ENCODE measurements around the gene DDX1. TPM values are rescaled to one million over a fixed set of nuclear protein-coding genes. Genes with fewer than 3 reads are reported as not detected.
A peak's percentile ranks its signal among the peaks of the same experiment; 100 is the strongest.

Gene DDX1
- total and polyA plus RNA-seq, 8 donors = 26.8 to 98.2 (median 54.7) TPM

GRCh38 chr2:15560988-15561573 is 30.6 kb upstream of the DDX1 start, which contains the start of gene NBAS:
NBAS (minus strand) TSS chr2:15561334; CDS start chr2:15561304, 30 bp downstream.
- no peak for TF ChIP-seq EP300 (IDR thresholded peaks at IDR 0.05)
- TF ChIP-seq POLR2AphosphoS5 (IDR thresholded peaks at IDR 0.05) = peak; percentile 53 to 90 (median 74)
- no peak for TF ChIP-seq POLR2A (IDR thresholded peaks at IDR 0.05)
- TF ChIP-seq CTCF (IDR thresholded peaks at IDR 0.05) = peak in 1 of 7 experiments; percentile 5
- Histone ChIP-seq H3K27me3 (no peaks in the 10 kb centered on the region), H3K4me3 (peak within 1 kb of the TSS; percentile 82 to 93 (median 86)), H3K9me3 (no peaks in the 10 kb centered on the region), H3K27ac (peak within 1 kb of the TSS; percentile 79 to 87 (median 83)), H3K36me3 (peaks cover 0 to 7% (median 2%) of the 10 kb centered on the region in 4 donors), H3K4me1 (peaks cover 14 to 39% (median 31%) of the 10 kb centered on the region in 4 donors)
- intact Hi-C loops (cut with DNase I; ENCODE audit: low total_unique reads) = no loop called here
- WGBS, 5 donors = 0 to 1% (median 0%) methylated on average over 22 to 30 of the region's 30 CpGs
- DNase-seq = peak; percentile 86 to 96

GRCh38 chr2:15561574-15562344 is 29.9 kb upstream of the DDX1 start:
- 3 to 5% (median 4%) methylated on average over 13 of the region's 13 CpGs for WGBS, 5 donors
- TF ChIP-seq POLR2AphosphoS5 (IDR thresholded peaks at IDR 0.05) = peak in 1 of 3 donors; percentile 4
- TF ChIP-seq EP300 (IDR thresholded peaks at IDR 0.05) = no peak
- H3K9me3 ChIP-seq = no peaks in the 10 kb centered on the region
- H3K36me3 ChIP-seq = peaks cover 0 to under 1% (median 0%) of the 10 kb centered on the region in 4 donors
- H3K4me1 ChIP-seq = peaks cover 14 to 39% (median 31%) of the 10 kb centered on the region in 4 donors
- peak in 1 of 2 donors; percentile 73 for DNase-seq
- intact Hi-C loops (cut with DNase I; ENCODE audit: low total_unique reads) = no loop called here
- no peaks in the 10 kb centered on the region for H3K27me3 ChIP-seq
- peak overlapping the region; percentile 19 to 87 (median 82) for H3K27ac ChIP-seq
- peak overlapping the region; percentile 82 to 93 (median 86) for H3K4me3 ChIP-seq

- 71 to 78% (median 74%) methylated on average over 6 of the region's 6 CpGs for WGBS, 5 donors
- TF ChIP-seq CTCF (IDR thresholded peaks at IDR 0.05) = no peak
- no peak for TF ChIP-seq EP300 (IDR thresholded peaks at IDR 0.05)
- TF ChIP-seq POLR2A (IDR thresholded peaks at IDR 0.05) = no peak
- TF ChIP-seq POLR2AphosphoS5 (IDR thresholded peaks at IDR 0.05) = no peak
- Histone ChIP-seq H3K4me3 (no peak overlapping the region), H3K27ac (peak overlapping the region in 1 of 5 donors; percentile 87), H3K36me3 (no peaks in the 10 kb centered on the region), H3K27me3 (no peaks in the 10 kb centered on the region), H3K9me3 (no peaks in the 10 kb centered on the region), H3K4me1 (peaks cover 14 to 37% (median 30%) of the 10 kb centered on the region in 4 donors)
- DNase-seq = no peak
- intact Hi-C loops (cut with DNase I; ENCODE audit: low total_unique reads) = no loop called here
Observed at GRCh38 chr2:15562354-15563031, 29.2 kb upstream of the DDX1 start.

- Histone ChIP-seq H3K4me1 (peaks cover 14 to 28% (median 22%) of the 10 kb centered on the region in 4 donors), H3K36me3 (no peaks in the 10 kb centered on the region), H3K9me3 (no peaks in the 10 kb centered on the region), H3K27me3 (no peaks in the 10 kb centered on the region), H3K27ac (no peak overlapping the region), H3K4me3 (no peak overlapping the region)
- DNase-seq = no peak
- 81 to 89% (median 85%) methylated on average over 9 of the region's 9 CpGs for whole genome bisulfite sequencing, 5 donors
- TF ChIP-seq CTCF (IDR thresholded peaks at IDR 0.05) (no peak), EP300 (IDR thresholded peaks at IDR 0.05) (no peak), POLR2AphosphoS5 (IDR thresholded peaks at IDR 0.05) (no peak), POLR2A (IDR thresholded peaks at IDR 0.05) (no peak)
- intact Hi-C loops (cut with DNase I; ENCODE audit: low total_unique reads) = no loop called here
Observed at GRCh38 chr2:15563227-15564100, 28.2 kb upstream of the DDX1 start.
